Measurements from ENCODE around the gene EFHD2.
A peak's percentile ranks its signal among the peaks of the same experiment; 100 is the strongest.

Gene EFHD2

DNA sequence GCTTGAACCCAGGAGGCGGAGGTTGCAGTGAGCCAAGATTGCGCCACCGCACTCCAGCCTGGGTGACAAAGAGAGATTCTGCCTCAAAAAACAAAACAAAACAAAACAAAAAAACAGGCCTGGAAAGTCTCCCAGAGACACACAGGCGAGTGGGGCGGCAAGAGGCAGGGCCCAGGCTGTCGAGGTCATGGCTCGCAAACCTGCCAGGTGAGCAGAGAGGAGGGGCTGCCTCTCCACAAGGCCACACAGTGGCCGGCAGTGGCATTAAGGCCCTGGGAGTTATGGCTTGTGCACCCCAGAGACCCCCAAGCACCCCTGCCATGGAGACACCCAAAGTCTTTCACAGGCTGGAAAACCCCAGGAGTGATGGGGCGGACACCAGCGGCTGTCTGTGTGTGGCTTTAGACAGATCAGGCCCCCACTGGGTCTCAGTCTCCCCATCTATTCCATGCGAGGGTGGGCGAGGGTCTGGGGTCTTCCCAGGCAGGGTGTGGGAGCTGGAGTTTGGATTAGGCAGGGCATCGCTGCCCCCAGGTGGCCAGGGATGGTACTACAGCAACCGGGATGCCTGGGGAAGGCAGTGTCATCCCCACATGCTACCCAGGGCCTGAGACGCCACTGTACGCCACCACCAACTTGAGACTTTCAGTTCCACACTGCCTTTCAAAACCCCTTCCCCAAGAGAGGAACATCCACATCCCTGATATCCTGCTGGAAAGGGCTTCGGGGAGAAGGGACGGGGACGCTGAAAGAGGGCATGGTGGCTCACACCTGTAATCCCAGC is 21.3 kb downstream of the EFHD2 start:
- TF ChIP-seq CREB5 (CRISPR knock-in tag; IDR thresholded peaks at IDR 0.05; ENCODE audit: low read depth) (no peak), TCF4 (CRISPR knock-in tag; IDR thresholded peaks at IDR 0.05; ENCODE audit: borderline replicate concordance) (no peak), GLIS3 (CRISPR knock-in tag; IDR thresholded peaks at IDR 0.05) (no peak), ARNTL (CRISPR knock-in tag; IDR thresholded peaks at IDR 0.05; ENCODE audit: borderline replicate concordance, low read depth) (no peak), ZNF8 (CRISPR knock-in tag; IDR thresholded peaks at IDR 0.05) (no peak), PPARA (CRISPR knock-in tag; IDR thresholded peaks at IDR 0.05; ENCODE audit: borderline replicate concordance) (no peak), ZFP30 (CRISPR knock-in tag; IDR thresholded peaks at IDR 0.05) (no peak)
- ATAC-seq, result peak; percentile 74

DNA sequence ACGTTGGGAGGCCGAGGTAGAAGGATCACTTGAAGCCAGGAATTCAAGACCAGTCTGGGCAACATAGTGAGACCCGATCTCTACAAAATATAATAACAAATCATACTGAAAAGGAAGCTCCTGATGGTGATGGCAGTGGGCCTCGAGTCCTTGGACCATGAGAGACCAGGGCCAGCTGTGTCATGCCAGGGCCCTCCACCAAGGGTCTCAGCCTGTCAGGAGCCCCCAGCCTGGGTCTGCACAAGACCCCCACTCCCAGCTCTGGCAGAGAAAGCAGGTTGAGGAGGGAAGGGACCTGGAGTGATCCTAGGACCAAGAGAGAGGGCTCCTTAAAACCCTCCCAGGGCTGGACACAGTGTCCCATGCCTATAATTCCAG is 21.9 kb downstream of the EFHD2 start:
- no peak for TF ChIP-seq CSDC2 (CRISPR knock-in tag; IDR thresholded peaks at IDR 0.05)
- TF ChIP-seq RARB (CRISPR knock-in tag; IDR thresholded peaks at IDR 0.05), result no peak
- TF ChIP-seq, protein P1, sequence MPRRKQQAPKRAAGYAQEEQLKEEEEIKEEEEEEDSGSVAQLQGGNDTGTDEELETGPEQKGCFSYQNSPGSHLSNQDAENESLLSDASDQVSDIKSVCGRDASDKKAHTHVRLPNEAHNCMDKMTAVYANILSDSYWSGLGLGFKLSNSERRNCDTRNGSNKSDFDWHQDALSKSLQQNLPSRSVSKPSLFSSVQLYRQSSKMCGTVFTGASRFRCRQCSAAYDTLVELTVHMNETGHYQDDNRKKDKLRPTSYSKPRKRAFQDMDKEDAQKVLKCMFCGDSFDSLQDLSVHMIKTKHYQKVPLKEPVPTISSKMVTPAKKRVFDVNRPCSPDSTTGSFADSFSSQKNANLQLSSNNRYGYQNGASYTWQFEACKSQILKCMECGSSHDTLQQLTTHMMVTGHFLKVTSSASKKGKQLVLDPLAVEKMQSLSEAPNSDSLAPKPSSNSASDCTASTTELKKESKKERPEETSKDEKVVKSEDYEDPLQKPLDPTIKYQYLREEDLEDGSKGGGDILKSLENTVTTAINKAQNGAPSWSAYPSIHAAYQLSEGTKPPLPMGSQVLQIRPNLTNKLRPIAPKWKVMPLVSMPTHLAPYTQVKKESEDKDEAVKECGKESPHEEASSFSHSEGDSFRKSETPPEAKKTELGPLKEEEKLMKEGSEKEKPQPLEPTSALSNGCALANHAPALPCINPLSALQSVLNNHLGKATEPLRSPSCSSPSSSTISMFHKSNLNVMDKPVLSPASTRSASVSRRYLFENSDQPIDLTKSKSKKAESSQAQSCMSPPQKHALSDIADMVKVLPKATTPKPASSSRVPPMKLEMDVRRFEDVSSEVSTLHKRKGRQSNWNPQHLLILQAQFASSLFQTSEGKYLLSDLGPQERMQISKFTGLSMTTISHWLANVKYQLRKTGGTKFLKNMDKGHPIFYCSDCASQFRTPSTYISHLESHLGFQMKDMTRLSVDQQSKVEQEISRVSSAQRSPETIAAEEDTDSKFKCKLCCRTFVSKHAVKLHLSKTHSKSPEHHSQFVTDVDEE (CRISPR knock-in tag; IDR thresholded peaks at IDR 0.05), result no peak
- no peak for TF ChIP-seq GLIS3 (CRISPR knock-in tag; IDR thresholded peaks at IDR 0.05)
- no peak for TF ChIP-seq ZNF70 (CRISPR knock-in tag; IDR thresholded peaks at IDR 0.05)
- TF ChIP-seq ZFP30 (CRISPR knock-in tag; IDR thresholded peaks at IDR 0.05), result no peak
- TF ChIP-seq CREB5 (CRISPR knock-in tag; IDR thresholded peaks at IDR 0.05; ENCODE audit: low read depth), result no peak
- TF ChIP-seq, protein P2, sequence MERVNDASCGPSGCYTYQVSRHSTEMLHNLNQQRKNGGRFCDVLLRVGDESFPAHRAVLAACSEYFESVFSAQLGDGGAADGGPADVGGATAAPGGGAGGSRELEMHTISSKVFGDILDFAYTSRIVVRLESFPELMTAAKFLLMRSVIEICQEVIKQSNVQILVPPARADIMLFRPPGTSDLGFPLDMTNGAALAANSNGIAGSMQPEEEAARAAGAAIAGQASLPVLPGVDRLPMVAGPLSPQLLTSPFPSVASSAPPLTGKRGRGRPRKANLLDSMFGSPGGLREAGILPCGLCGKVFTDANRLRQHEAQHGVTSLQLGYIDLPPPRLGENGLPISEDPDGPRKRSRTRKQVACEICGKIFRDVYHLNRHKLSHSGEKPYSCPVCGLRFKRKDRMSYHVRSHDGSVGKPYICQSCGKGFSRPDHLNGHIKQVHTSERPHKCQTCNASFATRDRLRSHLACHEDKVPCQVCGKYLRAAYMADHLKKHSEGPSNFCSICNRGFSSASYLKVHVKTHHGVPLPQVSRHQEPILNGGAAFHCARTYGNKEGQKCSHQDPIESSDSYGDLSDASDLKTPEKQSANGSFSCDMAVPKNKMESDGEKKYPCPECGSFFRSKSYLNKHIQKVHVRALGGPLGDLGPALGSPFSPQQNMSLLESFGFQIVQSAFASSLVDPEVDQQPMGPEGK (CRISPR knock-in tag; IDR thresholded peaks at IDR 0.05; ENCODE audit: borderline replicate concordance), result no peak
- TF ChIP-seq TOX (CRISPR knock-in tag; IDR thresholded peaks at IDR 0.05; ENCODE audit: borderline replicate concordance), result no peak
- TF ChIP-seq ZC3H10 (CRISPR knock-in tag; IDR thresholded peaks at IDR 0.05), result no peak
- TF ChIP-seq BACH2 (CRISPR knock-in tag; IDR thresholded peaks at IDR 0.05; ENCODE audit: borderline replicate concordance), result no peak
- TF ChIP-seq ARNTL (CRISPR knock-in tag; IDR thresholded peaks at IDR 0.05; ENCODE audit: borderline replicate concordance, low read depth), result no peak
- TF ChIP-seq OSR1 (CRISPR knock-in tag; IDR thresholded peaks at IDR 0.05), result no peak
- TF ChIP-seq SNAI2 (CRISPR knock-in tag; IDR thresholded peaks at IDR 0.05), result no peak
- TF ChIP-seq, protein P3, sequence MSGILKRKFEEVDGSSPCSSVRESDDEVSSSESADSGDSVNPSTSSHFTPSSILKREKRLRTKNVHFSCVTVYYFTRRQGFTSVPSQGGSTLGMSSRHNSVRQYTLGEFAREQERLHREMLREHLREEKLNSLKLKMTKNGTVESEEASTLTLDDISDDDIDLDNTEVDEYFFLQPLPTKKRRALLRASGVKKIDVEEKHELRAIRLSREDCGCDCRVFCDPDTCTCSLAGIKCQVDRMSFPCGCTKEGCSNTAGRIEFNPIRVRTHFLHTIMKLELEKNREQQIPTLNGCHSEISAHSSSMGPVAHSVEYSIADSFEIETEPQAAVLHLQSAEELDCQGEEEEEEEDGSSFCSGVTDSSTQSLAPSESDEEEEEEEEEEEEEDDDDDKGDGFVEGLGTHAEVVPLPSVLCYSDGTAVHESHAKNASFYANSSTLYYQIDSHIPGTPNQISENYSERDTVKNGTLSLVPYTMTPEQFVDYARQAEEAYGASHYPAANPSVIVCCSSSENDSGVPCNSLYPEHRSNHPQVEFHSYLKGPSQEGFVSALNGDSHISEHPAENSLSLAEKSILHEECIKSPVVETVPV (CRISPR knock-in tag; IDR thresholded peaks at IDR 0.05), result no peak
- TF ChIP-seq, protein P4, sequence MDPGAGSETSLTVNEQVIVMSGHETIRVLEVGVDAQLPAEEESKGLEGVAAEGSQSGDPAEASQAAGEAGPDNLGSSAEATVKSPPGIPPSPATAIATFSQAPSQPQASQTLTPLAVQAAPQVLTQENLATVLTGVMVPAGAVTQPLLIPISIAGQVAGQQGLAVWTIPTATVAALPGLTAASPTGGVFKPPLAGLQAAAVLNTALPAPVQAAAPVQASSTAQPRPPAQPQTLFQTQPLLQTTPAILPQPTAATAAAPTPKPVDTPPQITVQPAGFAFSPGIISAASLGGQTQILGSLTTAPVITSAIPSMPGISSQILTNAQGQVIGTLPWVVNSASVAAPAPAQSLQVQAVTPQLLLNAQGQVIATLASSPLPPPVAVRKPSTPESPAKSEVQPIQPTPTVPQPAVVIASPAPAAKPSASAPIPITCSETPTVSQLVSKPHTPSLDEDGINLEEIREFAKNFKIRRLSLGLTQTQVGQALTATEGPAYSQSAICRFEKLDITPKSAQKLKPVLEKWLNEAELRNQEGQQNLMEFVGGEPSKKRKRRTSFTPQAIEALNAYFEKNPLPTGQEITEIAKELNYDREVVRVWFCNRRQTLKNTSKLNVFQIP (CRISPR knock-in tag; IDR thresholded peaks at IDR 0.05; ENCODE audit: borderline replicate concordance, low read depth), result no peak
- no peak for TF ChIP-seq TCF4 (CRISPR knock-in tag; IDR thresholded peaks at IDR 0.05; ENCODE audit: borderline replicate concordance)
- no peak for ATAC-seq

Data from SK-N-SH treated with all-trans-retinoic acid at 6 μM for 48 hours (cell line).